H1 (cell line): Measurements from ENCODE around the gene MAST1. TPM values are rescaled to one million over a fixed set of nuclear protein-coding genes. Genes with fewer than 3 reads are reported as not detected.
A peak's percentile ranks its signal among the peaks of the same experiment; 100 is the strongest.

Experiments used
- BACH1 ChIP-seq: IDR thresholded peaks from 2 replicates; pipeline ENCODE4 v1.6.1; 2012; ENCODE audit warnings: low read length, improper control_type of control experiment
- BCL11A ChIP-seq, 2 experiments: IDR thresholded peaks; one replicate each; pipeline ENCODE4 v1.6.1; 2011; ENCODE audit warnings: low read depth in 2 of 2, low read length in 2 of 2, mild to moderate bottlenecking in 2 of 2
- BRCA1 ChIP-seq: IDR thresholded peaks from 2 replicates; pipeline ENCODE4 v1.6.1; 2012; ENCODE audit warnings: low read depth, low read length, improper control_type of control experiment
- CEBPB ChIP-seq: IDR thresholded peaks from 2 replicates; pipeline ENCODE4 v1.6.1; 2012; ENCODE audit warnings: low read depth, low read length
- CHD2 ChIP-seq: IDR thresholded peaks from 2 replicates; pipeline ENCODE4 v1.6.1; 2012; ENCODE audit warnings: low read length, improper control_type of control experiment
- GABPA ChIP-seq: IDR thresholded peaks from 2 replicates; pipeline ENCODE4 v1.6.1; 2011; ENCODE audit warnings: mild to moderate bottlenecking, low read length, moderate library complexity, borderline replicate concordance; ENCODE audit not compliant: insufficient read depth
- GTF2F1 ChIP-seq: IDR thresholded peaks from 2 replicates; pipeline ENCODE4 v1.6.1; 2012; ENCODE audit warnings: low read depth, low read length, improper control_type of control experiment, borderline replicate concordance
- JUN ChIP-seq: IDR thresholded peaks from 2 replicates; pipeline ENCODE4 v1.6.1; 2011; ENCODE audit warnings: low read depth, mild to moderate bottlenecking, improper control_type of control experiment, low read length
- NRF1 ChIP-seq: IDR thresholded peaks from 2 replicates; pipeline ENCODE4 v1.6.1; 2011; ENCODE audit warnings: mild to moderate bottlenecking, low read depth, low read length, improper control_type of control experiment
- RAD21 ChIP-seq, 2 experiments: IDR thresholded peaks in 1 of 2; conservative IDR thresholded peaks in 1 of 2; 2 replicates each; pipeline ENCODE4 v1.6.1; 2011; ENCODE audit warnings: low read depth in 2 of 2, low read length in 2 of 2, improper control_type of control experiment in 1 of 2, inconsistent platforms in 1 of 2, mild to moderate bottlenecking in 1 of 2, moderate library complexity in 1 of 2
- RBBP5 ChIP-seq: IDR thresholded peaks from 2 replicates; pipeline ENCODE4 v1.7.1; 2012; ENCODE audit warnings: low read depth, mild to moderate bottlenecking, inconsistent platforms, low read length, moderate library complexity, borderline replicate concordance
- RNF2 ChIP-seq: fragments of 200-900, 300-1000 bp; sonication (generic); IDR thresholded peaks from 2 replicates; pipeline ENCODE4 v1.7.1; 2016; ENCODE audit warnings: borderline replicate concordance, low read depth, mild to moderate bottlenecking, antibody characterized with exemption, low read length; ENCODE audit not compliant: poor library complexity, severe bottlenecking; ENCODE audit errors: missing control alignments
- SAP30 ChIP-seq: fragments of 300-600 bp; sonication (generic); IDR thresholded peaks from 2 replicates; pipeline ENCODE4 v1.7.1; 2012; ENCODE audit warnings: low read length, moderate library complexity, mild to moderate bottlenecking, inconsistent platforms; ENCODE audit not compliant: insufficient read depth, insufficient replicate concordance
- SIX5 ChIP-seq: IDR thresholded peaks from 2 replicates; pipeline ENCODE4 v1.6.1; 2011; ENCODE audit warnings: mild to moderate bottlenecking, low read depth, low read length
- SRF ChIP-seq: IDR thresholded peaks from 2 replicates; pipeline ENCODE4 v1.6.1; 2011; ENCODE audit warnings: mild to moderate bottlenecking, low read depth, low read length, moderate library complexity
- TBP ChIP-seq: IDR thresholded peaks from 2 replicates; pipeline ENCODE4 v1.6.1; 2011; ENCODE audit warnings: low read depth, low read length, improper control_type of control experiment
- TCF12 ChIP-seq: IDR thresholded peaks from 2 replicates; pipeline ENCODE4 v1.6.1; 2011; ENCODE audit warnings: low read depth, mild to moderate bottlenecking, low read length
- ZNF274 ChIP-seq: IDR thresholded peaks from 2 replicates; pipeline ENCODE4 v1.7.0; 2012; ENCODE audit warnings: low read length, borderline replicate concordance; ENCODE audit errors: extremely low read depth
- polyA plus RNA-seq, 7 experiments: library from polyadenylated mRNA; depleted of rRNA in 3 of 7; stranded (reverse) in 5 of 7; unstranded in 2 of 7; fragments of >200 nt in 5 of 7; fragments of 200-250 nt in 2 of 7; gene quantifications; 1 replicate in 5 of 7; 2 replicates in 1 of 7; 4 replicates in 1 of 7; pipeline versions ENCODE4 v1.2.1 to v1.2.3, GENCODE V29; 2011 to 2013; ENCODE audit warnings: missing spikeins in 2 of 7, mixed read lengths in 2 of 7
- total RNA-seq: library from RNA; stranded (reverse); fragmentation: NEBNext Ultra II Directional; extraction: Animal tissue kit (Norgen Biotek cat#: 25700); gene quantifications from 2 replicates; pipeline ENCODE4 v1.2.1, GENCODE V29; 2021
- TF ChIP-seq, protein P1 (sequence below): IDR thresholded peaks from 2 replicates; pipeline ENCODE4 v1.6.1; 2011; ENCODE audit warnings: low read length, improper control_type of control experiment
- TF ChIP-seq, protein P2 (sequence below): IDR thresholded peaks from 2 replicates; pipeline ENCODE4 v1.6.1; 2011; ENCODE audit warnings: low read depth, mild to moderate bottlenecking, low read length; ENCODE audit not compliant: insufficient read depth

The MAST1 gene
- total and polyA plus RNA-seq, 2 of the 8 experiments (the other 6 are each of a cell fraction or from before 2014, with no cell fraction given): 15.6 to 28.3 TPM

DNA sequence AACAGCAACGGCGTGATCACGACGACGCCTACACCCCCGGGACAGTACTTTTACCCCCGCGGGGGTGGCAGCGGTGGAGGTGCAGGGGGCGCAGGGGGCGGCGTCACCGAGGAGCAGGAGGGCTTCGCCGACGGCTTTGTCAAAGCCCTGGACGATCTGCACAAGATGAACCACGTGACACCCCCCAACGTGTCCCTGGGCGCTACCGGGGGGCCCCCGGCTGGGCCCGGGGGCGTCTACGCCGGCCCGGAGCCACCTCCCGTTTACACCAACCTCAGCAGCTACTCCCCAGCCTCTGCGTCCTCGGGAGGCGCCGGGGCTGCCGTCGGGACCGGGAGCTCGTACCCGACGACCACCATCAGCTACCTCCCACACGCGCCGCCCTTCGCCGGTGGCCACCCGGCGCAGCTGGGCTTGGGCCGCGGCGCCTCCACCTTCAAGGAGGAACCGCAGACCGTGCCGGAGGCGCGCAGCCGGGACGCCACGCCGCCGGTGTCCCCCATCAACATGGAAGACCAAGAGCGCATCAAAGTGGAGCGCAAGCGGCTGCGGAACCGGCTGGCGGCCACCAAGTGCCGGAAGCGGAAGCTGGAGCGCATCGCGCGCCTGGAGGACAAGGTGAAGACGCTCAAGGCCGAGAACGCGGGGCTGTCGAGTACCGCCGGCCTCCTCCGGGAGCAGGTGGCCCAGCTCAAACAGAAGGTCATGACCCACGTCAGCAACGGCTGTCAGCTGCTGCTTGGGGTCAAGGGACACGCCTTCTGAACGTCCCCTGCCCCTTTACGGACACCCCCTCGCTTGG is 46.1 kb upstream of the MAST1 start (continued):
- no peak for TF ChIP-seq NRF1
- TF ChIP-seq, protein P1, sequence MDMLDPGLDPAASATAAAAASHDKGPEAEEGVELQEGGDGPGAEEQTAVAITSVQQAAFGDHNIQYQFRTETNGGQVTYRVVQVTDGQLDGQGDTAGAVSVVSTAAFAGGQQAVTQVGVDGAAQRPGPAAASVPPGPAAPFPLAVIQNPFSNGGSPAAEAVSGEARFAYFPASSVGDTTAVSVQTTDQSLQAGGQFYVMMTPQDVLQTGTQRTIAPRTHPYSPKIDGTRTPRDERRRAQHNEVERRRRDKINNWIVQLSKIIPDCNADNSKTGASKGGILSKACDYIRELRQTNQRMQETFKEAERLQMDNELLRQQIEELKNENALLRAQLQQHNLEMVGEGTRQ: peak; percentile 65
- TF ChIP-seq CHD2: no peak
- no peak for TF ChIP-seq JUN
- TF ChIP-seq TCF12: 0 out of 2 replicates have a peak, but pooled peaks have one; percentile 51
- TF ChIP-seq SIX5: no peak
- no peak for TF ChIP-seq CEBPB
- TF ChIP-seq BCL11A (IDR thresholded peaks at IDR 0.05; ENCODE audit: low read depth in 2 of 2, low read length in 2 of 2): no peak
- no peak for TF ChIP-seq ZNF274
- TF ChIP-seq GTF2F1: no peak
- TF ChIP-seq RNF2: no peak
- 0 out of 2 replicates have a peak, but pooled peaks have one; percentile 53 for TF ChIP-seq RBBP5
- TF ChIP-seq TBP: peak; percentile 36; the same call in 1 of the 2 replicates
- TF ChIP-seq SAP30: peak; percentile 51
- TF ChIP-seq BACH1: no peak
- peak; percentile 82; the same call in 1 of the 2 replicates for TF ChIP-seq GABPA
- no peak for TF ChIP-seq RAD21 (IDR thresholded peaks at IDR 0.05 in 1 of 2, conservative IDR thresholded peaks at IDR 0.05 in 1 of 2; ENCODE audit: low read depth in 2 of 2, low read length in 2 of 2)
- TF ChIP-seq SRF: no peak
- TF ChIP-seq, protein P2, sequence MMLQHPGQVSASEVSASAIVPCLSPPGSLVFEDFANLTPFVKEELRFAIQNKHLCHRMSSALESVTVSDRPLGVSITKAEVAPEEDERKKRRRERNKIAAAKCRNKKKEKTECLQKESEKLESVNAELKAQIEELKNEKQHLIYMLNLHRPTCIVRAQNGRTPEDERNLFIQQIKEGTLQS: no peak
- no peak for TF ChIP-seq BRCA1
